Choroid plexus epithelial cell (primary cell): Measurements from ENCODE around the gene SLC6A12.

ENCODE experiments used
- DNase-seq: peaks from one replicate; pipeline ENCODE4 v3.0.0-alpha.2; 2010; ENCODE audit warnings: low read depth
- H3K4me3 ChIP-seq: 2 replicates; pipeline ENCODE4 v1.5.1; 2011; ENCODE audit warnings: low read depth, mild to moderate bottlenecking, control low read depth, low read length, moderate library complexity
- TF ChIP-seq, protein P1 (sequence below): conservative IDR thresholded peaks from 2 replicates; pipeline ENCODE4 v1.5.1; 2011; ENCODE audit warnings: low read depth, mild to moderate bottlenecking, control low read depth, inconsistent platforms, low read length, moderate library complexity

SLC6A12 gene

DNA sequence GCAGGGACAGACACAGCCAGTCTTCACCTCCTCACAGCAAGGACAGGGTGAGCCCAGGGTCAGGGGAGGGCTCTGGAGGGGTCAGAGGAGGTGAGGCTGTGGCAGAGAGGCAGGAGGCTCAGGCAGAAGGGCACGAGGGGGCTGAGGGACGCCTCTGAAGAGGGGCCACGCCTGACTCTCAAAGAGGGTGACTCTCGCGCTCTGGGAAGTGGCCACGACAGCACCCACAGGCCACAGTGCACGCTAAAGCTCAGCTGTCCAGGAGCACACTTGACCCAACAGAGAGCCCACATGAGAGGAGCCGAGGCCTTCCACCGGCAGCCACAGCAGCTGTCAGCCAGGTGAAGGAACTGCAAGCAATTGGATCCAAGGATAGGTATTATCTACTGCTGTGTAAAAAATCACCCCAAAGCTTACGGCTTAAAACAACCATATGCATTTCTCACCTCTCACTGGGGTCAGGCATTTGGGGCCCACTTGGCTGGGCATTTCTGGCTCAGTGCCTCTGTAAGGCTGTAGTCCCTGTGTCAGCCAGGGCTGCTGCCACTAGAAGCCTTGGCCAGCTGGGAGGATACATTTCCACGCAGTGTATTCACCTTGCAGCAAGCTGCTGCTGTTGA is 27.8 kb downstream of the SLC6A12 start:
- DNase-seq: no peak
- TF ChIP-seq, protein P1, sequence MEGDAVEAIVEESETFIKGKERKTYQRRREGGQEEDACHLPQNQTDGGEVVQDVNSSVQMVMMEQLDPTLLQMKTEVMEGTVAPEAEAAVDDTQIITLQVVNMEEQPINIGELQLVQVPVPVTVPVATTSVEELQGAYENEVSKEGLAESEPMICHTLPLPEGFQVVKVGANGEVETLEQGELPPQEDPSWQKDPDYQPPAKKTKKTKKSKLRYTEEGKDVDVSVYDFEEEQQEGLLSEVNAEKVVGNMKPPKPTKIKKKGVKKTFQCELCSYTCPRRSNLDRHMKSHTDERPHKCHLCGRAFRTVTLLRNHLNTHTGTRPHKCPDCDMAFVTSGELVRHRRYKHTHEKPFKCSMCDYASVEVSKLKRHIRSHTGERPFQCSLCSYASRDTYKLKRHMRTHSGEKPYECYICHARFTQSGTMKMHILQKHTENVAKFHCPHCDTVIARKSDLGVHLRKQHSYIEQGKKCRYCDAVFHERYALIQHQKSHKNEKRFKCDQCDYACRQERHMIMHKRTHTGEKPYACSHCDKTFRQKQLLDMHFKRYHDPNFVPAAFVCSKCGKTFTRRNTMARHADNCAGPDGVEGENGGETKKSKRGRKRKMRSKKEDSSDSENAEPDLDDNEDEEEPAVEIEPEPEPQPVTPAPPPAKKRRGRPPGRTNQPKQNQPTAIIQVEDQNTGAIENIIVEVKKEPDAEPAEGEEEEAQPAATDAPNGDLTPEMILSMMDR: no peak
- no peak overlapping the region for H3K4me3 ChIP-seq

DNA sequence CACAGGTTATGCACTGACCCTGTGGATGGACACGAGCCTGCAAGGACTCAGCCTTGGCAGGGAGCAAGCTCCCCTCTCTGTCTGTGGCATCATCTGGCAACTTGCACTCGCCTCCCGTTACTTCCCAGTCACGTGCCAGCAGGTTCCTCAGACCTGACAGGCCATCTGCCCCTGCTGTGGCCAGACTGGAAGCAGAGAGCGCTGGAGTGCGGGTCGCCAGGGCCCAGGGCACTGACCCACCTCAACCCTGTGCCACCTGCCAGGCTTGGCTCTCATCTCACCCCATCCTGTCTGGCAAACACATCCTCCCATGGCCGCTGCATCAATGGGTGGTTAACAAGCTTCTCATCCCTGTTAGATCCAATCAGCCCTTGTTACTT is 28.4 kb downstream of the SLC6A12 start:
- H3K4me3 ChIP-seq: no peak overlapping the region
- TF ChIP-seq, protein P1: no peak
- no peak for DNase-seq

DNA sequence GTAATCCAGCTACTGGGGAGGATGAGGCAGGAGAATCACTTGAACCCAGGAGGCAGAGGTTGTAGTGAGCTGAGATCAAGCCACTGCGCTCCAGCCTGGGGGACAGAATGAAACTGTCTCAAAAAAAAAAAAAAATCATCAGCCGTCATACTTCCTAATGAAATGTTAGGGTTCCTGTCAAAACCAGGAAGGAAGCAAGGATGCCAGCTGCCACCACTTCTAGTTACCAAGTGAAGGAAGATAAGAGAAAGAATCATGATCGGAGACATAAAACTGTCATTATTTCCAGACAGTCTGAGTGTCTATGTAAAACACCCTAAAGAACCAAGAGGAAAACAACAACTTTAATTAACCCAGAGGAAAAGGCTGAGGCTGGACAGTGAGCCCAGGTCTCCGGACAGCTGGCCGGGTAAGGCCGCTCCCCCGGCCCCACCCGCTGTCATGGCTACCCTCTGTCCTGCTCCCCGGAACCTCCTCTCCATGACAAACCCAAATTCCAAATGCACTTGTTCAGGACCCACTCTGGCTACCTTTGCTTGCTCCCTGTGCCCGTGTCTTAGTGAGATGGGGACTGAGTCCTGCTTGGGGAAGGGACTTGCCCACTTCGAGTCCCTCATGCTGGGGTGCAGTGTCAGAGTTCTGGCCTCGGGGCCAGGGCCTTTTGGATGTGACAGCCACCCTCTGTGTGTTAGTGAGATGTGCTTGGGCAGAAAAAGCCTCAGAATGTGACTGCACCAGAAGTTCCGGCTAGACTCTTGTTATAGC is 29.0 kb downstream of the SLC6A12 start:
- no peak overlapping the region for H3K4me3 ChIP-seq
- TF ChIP-seq, protein P1: no peak
- no peak for DNase-seq

DNA sequence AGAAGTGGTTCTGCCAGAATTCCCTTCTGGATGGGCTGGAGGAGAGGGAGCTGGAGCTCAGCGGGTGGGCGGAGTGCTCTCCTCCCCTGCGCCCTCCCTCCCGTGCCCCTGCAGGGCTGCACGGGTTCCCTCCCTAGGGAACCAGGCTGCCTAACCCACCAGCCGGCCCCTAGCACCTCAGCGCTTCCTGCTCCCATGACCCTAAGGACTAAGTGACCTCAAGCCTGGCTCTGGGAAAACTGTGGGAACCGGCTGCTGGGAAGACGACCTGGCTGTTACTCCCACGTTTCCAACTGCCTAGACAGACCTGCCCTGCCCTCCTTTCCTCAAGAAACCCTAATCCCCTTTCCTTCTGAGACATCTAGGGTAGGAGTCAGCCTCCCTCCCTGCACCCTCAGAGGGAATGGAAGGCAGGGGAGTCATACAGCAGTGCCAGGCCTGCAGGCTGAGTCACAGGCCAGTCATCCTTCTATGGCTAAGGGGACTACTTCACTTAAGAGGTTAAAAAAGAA is 31.5 kb downstream of the SLC6A12 start:
- TF ChIP-seq, protein P1: no peak
- peak; percentile 50 for DNase-seq
- no peak overlapping the region for H3K4me3 ChIP-seq

DNA sequence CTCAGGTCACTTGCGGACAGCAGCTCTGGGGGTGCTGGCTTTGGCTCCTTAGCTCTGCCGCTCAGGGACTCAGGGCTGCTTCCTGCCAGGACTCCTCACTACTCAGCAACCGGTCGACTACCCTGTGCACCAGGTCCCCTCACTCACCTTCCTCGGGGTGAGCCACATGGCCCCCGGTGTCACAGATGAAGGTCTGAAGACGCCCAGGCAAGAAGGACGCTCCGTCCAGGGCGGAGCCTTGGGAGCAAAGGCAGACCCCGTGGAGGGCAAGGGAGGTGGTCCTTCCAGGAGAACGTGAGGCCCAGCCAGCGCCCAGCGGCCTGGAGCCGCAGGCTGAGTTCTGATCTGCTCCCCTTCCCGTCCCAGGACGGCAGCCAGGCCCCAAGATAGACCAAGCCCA is 32.0 kb downstream of the SLC6A12 start:
- TF ChIP-seq, protein P1: no peak
- H3K4me3 ChIP-seq: no peak overlapping the region
- DNase-seq: no peak

DNA sequence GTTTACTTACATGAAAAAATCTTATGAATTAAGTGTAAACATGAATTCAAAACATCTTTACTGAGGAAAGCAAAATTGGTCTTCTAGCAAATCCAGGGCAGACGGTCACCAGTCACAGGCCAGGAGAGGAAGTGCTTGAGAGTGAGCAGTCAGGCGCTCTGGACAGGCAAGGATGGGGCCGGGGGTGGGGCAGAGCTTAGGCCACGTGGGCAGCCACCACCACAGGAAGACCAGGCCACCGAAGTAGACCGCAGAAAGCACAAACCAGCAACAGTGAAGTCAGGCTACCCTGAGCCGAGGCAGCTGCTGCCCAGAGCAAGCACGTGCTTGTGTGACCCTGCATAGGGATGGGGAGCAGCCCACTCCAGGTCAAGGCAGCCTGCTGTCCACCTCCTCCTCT is 33.5 kb downstream of the SLC6A12 start:
- peak; percentile 73 for DNase-seq
- TF ChIP-seq, protein P1: no peak
- no peak overlapping the region for H3K4me3 ChIP-seq
